GM18868 (cell line): ENCODE measurements around the gene MYG1.
"Not testable (repeated sequence)": the region's sequence is repeated elsewhere in the genome, so short reads cannot be mapped to it uniquely, and the experiment has no call there.

ENCODE experiments used
- ATAC-seq: cut with Tn5 transposase; IDR thresholded peaks from one replicate; pipeline ENCODE4 v1.9.1; 2021; ENCODE audit warnings: mild to moderate bottlenecking, moderate library complexity; ENCODE audit not compliant: unreplicated experiment

Gene MYG1

DNA sequence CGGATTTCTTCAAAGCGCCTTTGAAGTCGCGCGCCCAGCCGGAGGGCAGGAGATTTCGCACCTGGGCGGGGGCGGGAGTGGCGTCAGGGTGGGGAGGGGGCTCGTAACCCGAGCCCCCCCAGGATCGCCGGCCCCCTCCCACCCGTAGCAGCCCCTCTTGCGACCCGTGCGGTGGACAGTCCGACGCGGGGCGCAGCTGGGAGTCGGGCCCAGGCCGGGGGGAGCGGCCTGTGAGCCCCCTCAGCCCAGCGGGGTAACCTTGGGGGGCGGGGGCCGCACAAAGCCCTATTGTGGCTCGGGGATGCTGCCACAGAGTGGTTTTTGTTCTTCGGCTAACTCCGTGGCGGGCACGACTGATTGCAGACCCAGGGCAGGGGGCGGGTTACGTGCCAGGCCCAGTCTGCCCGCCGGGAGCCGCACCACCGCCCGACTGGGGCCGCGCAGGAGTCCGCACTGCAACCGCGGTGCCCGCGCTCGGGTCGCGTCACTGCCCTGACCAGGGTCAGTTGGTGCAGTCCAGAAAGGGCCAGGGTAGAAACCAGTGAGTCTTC, 26.1 kb downstream of the MYG1 start:
- no peak for ATAC-seq

- no peak for ATAC-seq
Observed at GRCh38 chr12:53326460-53327185, 27.1 kb downstream of the MYG1 start.

GRCh38 chr12:53327435-53328042, 28.0 kb downstream of the MYG1 start:
- ATAC-seq = no peak

- ATAC-seq = no peak
Observed at GRCh38 chr12:53328043-53328435, 28.5 kb downstream of the MYG1 start.

GRCh38 chr12:53330671-53331070, 31.2 kb downstream of the MYG1 start:
- ATAC-seq = no peak

- ATAC-seq = not testable (repeated sequence)
Observed at GRCh38 chr12:53332339-53332738, 32.8 kb downstream of the MYG1 start.

DNA sequence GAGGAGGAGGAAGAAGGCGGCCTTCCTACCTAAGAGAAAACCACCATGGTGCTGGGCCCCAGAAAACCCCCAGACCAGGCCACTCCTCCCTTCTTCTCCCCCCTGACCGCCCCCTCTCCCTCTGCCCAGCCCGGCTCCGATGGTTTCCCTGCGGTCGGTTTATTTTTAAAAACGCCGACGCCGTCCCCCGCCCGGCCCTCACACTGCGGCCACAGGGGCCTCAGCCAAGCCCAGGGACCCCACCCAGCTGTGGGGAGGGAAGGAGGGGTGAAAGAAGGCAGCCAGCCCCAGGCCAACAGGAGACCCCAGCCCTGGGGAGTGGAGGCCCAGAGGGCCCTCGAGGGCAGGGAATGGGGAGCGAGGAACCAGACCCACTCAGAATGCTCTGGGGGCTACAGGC, 33.2 kb downstream of the MYG1 start:
- no peak for ATAC-seq

DNA sequence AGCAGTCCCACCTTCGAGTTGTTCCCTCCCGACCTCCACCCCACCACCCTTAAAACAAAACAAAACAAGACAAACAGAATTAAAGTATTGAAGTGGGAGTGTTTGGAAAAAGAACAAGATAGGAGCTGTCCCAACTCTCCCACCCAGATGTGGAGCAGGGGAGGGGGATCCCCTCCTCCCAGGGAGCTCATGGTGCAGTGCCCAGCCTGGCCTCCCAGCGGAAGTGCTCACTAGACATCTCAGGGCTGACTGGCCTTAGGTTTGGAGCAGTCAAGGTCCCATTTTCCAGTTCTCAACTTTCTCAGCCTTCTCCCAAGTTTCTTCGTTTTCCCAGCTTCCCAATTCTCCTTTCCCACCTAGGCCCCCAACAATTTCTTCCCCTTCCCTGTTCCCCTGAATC, 33.8 kb downstream of the MYG1 start:
- ATAC-seq = no peak

DNA sequence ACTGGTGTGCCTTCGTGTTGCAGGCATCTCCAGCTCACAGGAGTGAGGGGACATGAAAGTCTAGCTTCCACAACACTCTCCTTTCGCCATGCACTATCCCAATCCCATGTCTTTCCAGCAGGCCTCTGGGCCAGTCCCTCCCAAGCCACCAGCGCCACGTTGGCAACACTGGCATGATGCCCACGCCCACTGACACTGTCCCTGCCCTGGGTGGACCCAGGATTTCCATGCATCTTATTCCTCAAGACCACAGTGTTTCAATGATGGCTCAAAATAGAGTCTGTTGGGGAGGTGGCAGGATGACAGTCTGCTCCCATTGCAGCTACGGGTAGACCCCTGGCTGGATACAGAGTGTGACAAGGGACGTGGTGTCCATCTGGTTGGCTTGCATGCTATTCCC, 34.4 kb downstream of the MYG1 start:
- ATAC-seq = no peak

- ATAC-seq = no peak
Observed at GRCh38 chr12:53334822-53335221, 35.3 kb downstream of the MYG1 start.

- no peak for ATAC-seq
Observed at GRCh38 chr12:53336181-53336681, 36.7 kb downstream of the MYG1 start, which contains the start of gene SP7. Gene SP7, minus strand, starts transcription at chr12:53336354. Its CDS starts 708 bp downstream, at chr12:53335646.

DNA sequence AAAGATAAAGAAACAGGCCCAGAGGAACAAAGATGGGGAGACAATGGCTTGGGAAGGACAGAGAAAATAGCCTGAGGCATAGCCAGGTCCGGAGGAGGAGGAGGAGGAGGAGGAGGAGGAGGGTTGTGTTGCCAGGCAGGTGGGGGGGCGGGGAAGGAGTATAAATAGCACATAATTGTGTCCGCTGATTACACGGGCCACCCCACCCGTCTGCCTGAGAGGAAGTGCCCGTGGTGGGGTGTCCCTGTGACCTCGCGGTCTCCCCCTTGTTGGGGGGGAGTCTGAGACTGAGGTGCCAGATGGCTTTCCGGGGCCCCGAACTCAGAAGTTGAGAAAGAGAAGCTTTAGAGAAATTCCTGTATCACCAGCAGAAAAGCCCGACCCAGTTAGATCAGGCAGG, 38.5 kb downstream of the MYG1 start:
- no peak for ATAC-seq

GRCh38 chr12:53338916-53339315, 39.4 kb downstream of the MYG1 start:
- ATAC-seq = no peak

DNA sequence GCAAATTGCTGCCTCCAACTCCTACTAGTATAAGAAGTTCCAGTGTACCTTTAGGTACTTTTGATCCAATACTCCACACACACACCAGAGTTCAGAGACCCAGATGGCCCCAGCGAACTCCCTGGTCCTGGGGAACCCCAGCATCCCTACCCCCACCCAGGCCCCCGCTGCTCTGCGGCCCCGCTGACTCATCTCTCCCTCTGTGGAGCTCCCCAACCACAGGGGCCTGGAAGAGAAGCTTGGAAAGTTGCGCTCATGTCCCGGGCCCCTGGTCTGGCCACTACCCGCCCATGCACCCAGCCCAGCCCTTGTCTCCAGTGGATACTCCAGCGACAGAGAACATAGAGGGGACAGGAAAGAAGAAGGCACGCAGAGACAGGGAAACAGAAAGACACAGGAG, 40.9 kb downstream of the MYG1 start:
- no peak for ATAC-seq

DNA sequence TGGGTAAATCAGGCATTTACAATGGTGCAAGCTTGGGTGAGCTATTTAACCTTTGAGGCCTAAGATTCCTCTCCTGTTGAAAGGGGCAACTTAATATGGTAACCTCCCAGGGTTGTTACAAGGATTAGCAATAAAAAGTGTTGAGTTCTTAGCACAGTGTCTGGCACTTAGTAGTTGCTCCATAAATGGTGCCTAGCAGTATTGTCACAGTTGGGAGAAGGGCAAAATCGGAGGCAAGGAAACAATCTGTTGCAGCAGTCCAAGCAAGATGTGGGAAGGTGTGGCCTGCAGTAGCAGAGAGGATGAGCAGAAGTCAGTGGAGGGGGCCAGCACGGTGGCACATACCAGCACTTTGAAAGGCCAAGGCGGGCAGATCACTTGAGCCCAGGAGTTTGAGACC, 44.0 kb downstream of the MYG1 start:
- ATAC-seq = no peak

- no peak for ATAC-seq
Observed at GRCh38 chr12:53343969-53344368, 44.5 kb downstream of the MYG1 start.

DNA sequence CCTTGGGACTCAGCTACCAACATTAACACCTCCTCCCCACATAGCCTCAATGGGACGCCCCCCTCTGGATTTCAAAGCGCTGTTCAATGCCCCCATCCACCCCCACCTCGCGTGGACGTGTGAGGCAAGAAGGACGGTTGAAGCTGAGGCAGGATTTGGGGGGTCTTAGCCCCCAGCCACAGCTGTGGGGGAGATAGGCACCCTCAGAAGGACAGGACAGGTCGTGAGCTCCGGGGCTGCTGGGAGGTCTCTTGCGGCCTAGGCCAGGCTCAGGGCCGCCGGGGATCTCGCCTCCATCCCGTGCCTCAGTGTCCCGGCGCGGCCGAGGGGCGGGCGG, 45.0 kb downstream of the MYG1 start:
- no peak for ATAC-seq

- ATAC-seq = no peak
Observed at GRCh38 chr12:53344824-53345485, 45.5 kb downstream of the MYG1 start.

GRCh38 chr12:53345486-53346188, 46.1 kb downstream of the MYG1 start:
- ATAC-seq = no peak

GRCh38 chr12:53346491-53346890, 47.0 kb downstream of the MYG1 start:
- ATAC-seq = no peak

- no peak for ATAC-seq
Observed at GRCh38 chr12:53347905-53348304, 48.4 kb downstream of the MYG1 start.
